HepG2 (cell line): ENCODE data around the gene CTDP1. TPM values are rescaled to one million over a fixed set of nuclear protein-coding genes. Genes with fewer than 3 reads are reported as not detected.

Source experiments
- ATAC-seq: fragments of 200-7000 bp; cut with Tn5 transposase; 3 replicates; pipeline ENCODE4 v1.9.1; 2020; ENCODE audit warnings: mild to moderate bottlenecking, moderate library complexity
- BruUV-seq: library from RNA; stranded (reverse); fragments of 400-500 nt; replicated peaks from 2 replicates; lab custom pipeline; 2021; lab: Mats Ljungman, UMichigan
- CTCF ChIA-PET: fragments of 300-600 bp; formaldehyde crosslinking; extraction: SDS; loops from one replicate; lab custom pipeline; 2021; ENCODE audit warnings: low total read pairs, inconsistent platforms, low intra/inter-chr PET ratio; lab: Yijun Ruan, JAX
- POLR2A ChIA-PET: fragments of 350-600 bp; sonication (Branson Sonifier 250); formaldehyde crosslinking; loops from one replicate; lab custom pipeline; 2020; ENCODE audit warnings: antibody characterized with exemption, inconsistent platforms; lab: Yijun Ruan, JAX
- DNase-seq: peaks from one replicate; pipeline ENCODE4 v3.0.0-alpha.2; 2015; ENCODE audit warnings: low spot score
- FAIRE-seq: peaks from 3 replicates; lab custom pipeline; 2011; peaks lifted over from hg19 to GRCh38; lab: Jason Lieb, UNC
- H2AFZ ChIP-seq: one replicate; pipeline ENCODE4 v1.6.1; 2011; ENCODE audit warnings: low read length, inconsistent platforms
- H3K27ac ChIP-seq: fragments of 300-600 bp; 3 replicates; pipeline ENCODE4 v1.8.0; 2011; ENCODE audit warnings: mixed run types, mild to moderate bottlenecking, mixed read lengths, low read length, inconsistent platforms; ENCODE audit not compliant: insufficient read depth; ENCODE audit errors: extremely low read length
- H3K27me3 ChIP-seq, 2 experiments: fragments of 200-600 bp in 1 of 2; 2 replicates in 1 of 2; 3 replicates in 1 of 2; pipeline versions ENCODE4 v1.6.0 to v1.8.0; 2011; ENCODE audit warnings: low read length in 2 of 2, mild to moderate bottlenecking in 2 of 2, moderate library complexity in 2 of 2, inconsistent platforms in 1 of 2; ENCODE audit not compliant: insufficient read depth in 2 of 2, control insufficient read depth in 1 of 2
- H3K36me3 ChIP-seq, 2 experiments: fragments of 200-600 bp in 1 of 2; replicated peaks in 1 of 2; 2 replicates in 1 of 2; 3 replicates in 1 of 2; pipeline versions ENCODE4 v1.5.1 to v1.8.0; 2011; ENCODE audit warnings: low read length in 2 of 2, inconsistent platforms in 1 of 2; ENCODE audit not compliant: insufficient read depth in 2 of 2, control insufficient read depth in 1 of 2
- H3K4me1 ChIP-seq: 2 replicates; pipeline ENCODE4 v1.5.1; 2012; ENCODE audit warnings: low read length, inconsistent platforms; ENCODE audit not compliant: insufficient read depth
- H3K4me2 ChIP-seq: 2 replicates; pipeline ENCODE4 v1.6.0; 2011; ENCODE audit warnings: low read depth, low read length, inconsistent platforms
- H3K4me3 ChIP-seq, 3 experiments: fragments of 200-600 bp in 1 of 3; sonication (generic), shearing (Covaris generic) in 1 of 3; replicated peaks in 1 of 3; 2 replicates each; pipeline ENCODE4 v1.5.1; 2011 to 2016; ENCODE audit warnings: low read length in 3 of 3, inconsistent platforms in 2 of 3, low read depth in 2 of 3, mild to moderate bottlenecking in 2 of 3, control low read depth in 1 of 3, mixed read lengths in 1 of 3; ENCODE audit not compliant: insufficient read depth in 1 of 3
- H3K79me2 ChIP-seq: one replicate; pipeline ENCODE4 v1.6.1; 2011; ENCODE audit warnings: low read length, inconsistent platforms; ENCODE audit not compliant: insufficient read depth
- H3K9ac ChIP-seq: 2 replicates; pipeline ENCODE4 v1.6.0; 2011; ENCODE audit warnings: mild to moderate bottlenecking, low read depth, low read length, inconsistent platforms; ENCODE audit not compliant: insufficient read depth
- H3K9me3 ChIP-seq: 2 replicates; pipeline ENCODE4 v1.5.1; 2012; ENCODE audit warnings: mild to moderate bottlenecking, low read length
- H4K20me1 ChIP-seq: 2 replicates; pipeline ENCODE4 v1.6.0; 2011; ENCODE audit warnings: inconsistent platforms, mild to moderate bottlenecking, low read length, moderate library complexity; ENCODE audit not compliant: insufficient read depth
- CBFB ChIP-seq: sonication (generic); formaldehyde crosslinking; IDR thresholded peaks from 2 replicates; pipeline ENCODE4 v1.4.0; 2020; ENCODE audit warnings: missing genetic modification reagents
- FOXA3 ChIP-seq: IDR thresholded peaks from 2 replicates; pipeline ENCODE4 v1.6.1; 2016; ENCODE audit warnings: missing genetic modification reagents, missing compliant biosample characterization
- MAFF ChIP-seq: IDR thresholded peaks from 2 replicates; pipeline ENCODE4 v1.6.1; 2011; ENCODE audit warnings: low read depth, low read length, improper control_type of control experiment
- MLLT10 ChIP-seq: sonication (generic); formaldehyde crosslinking; IDR thresholded peaks from 2 replicates; pipeline ENCODE4 v1.4.0; 2020; ENCODE audit warnings: missing genetic modification reagents
- SIN3A ChIP-seq: IDR thresholded peaks from 2 replicates; pipeline ENCODE4 v1.6.1; 2011; ENCODE audit warnings: low read depth, mild to moderate bottlenecking, control low read depth, low read length, borderline replicate concordance
- ZNF12 ChIP-seq: sonication (generic); formaldehyde crosslinking; IDR thresholded peaks from 2 replicates; pipeline ENCODE4 v1.5.0; 2020; ENCODE audit warnings: missing genetic modification reagents
- ZNF326 ChIP-seq: sonication (generic); formaldehyde crosslinking; IDR thresholded peaks from 2 replicates; pipeline ENCODE4 v1.4.0; 2020; ENCODE audit warnings: missing genetic modification reagents, borderline replicate concordance
- ZNF468 ChIP-seq: sonication (generic); formaldehyde crosslinking; IDR thresholded peaks from 2 replicates; pipeline ENCODE4 v1.8.0; 2022; ENCODE audit warnings: mild to moderate bottlenecking, moderate library complexity, missing genetic modification reagents
- WGBS: methylation state at CpG from one replicate; pipeline ENCODE4 v1.1.6; 2017; ENCODE audit warnings: low lambda C conversion rate; 5-methylcytosine and 5-hydroxymethylcytosine counted together
- in situ Hi-C: cut with HindIII; loops from 2 replicates; pipeline ENCODE4 v1.10.0; 2017; ENCODE audit warnings: low pct_unique_long_range_greater_than_20kb; ENCODE audit not compliant: extremely low pct_ligation_motif_present
- intact Hi-C: fragments of 100-400 bp; cut with micrococcal nuclease; formaldehyde crosslinking; loops from one replicate; pipeline ENCODE4 v1.10.0; 2022; ENCODE audit not compliant: unreplicated experiment
- polyA plus RNA-seq, 8 experiments: library from polyadenylated mRNA; depleted of rRNA in 3 of 8; stranded (reverse) in 7 of 8; unstranded in 1 of 8; fragments of >200 nt; fragmentation: Illumina TruSeq in 4 of 8; extraction: Trizol in 4 of 8; gene quantifications; 2 replicates each; pipeline versions ENCODE4 v1.2.1 to v1.2.3, GENCODE V29; 2011 to 2016; ENCODE audit warnings: low read depth in 4 of 8, missing spikeins in 1 of 8, mixed read lengths in 1 of 8; ENCODE audit not compliant: insufficient read depth in 1 of 8
- total RNA-seq, 5 experiments: library from RNA; depleted of rRNA; stranded (reverse); fragments of >200 nt; fragmentation: Illumina TruSeq; extraction: Trizol; gene quantifications; 2 replicates each; pipeline ENCODE4 v1.2.3, GENCODE V29; 2016; ENCODE audit warnings: low read depth in 1 of 5
- TF ChIP-seq, protein P1 (sequence below): sonication (generic); formaldehyde crosslinking; IDR thresholded peaks from 2 replicates; pipeline ENCODE4 v1.5.1; 2020; ENCODE audit warnings: mild to moderate bottlenecking, missing genetic modification reagents, borderline replicate concordance
- TF ChIP-seq, protein P2 (sequence below): fragments of 450-650 bp; IDR thresholded peaks from 2 replicates; pipeline ENCODE4 v1.6.1; 2017
- TF ChIP-seq, protein P3 (sequence below): sonication (generic); formaldehyde crosslinking; IDR thresholded peaks from 2 replicates; pipeline ENCODE4 v1.4.0; 2020; ENCODE audit warnings: mild to moderate bottlenecking, missing genetic modification reagents

The CTDP1 gene
- total and polyA plus RNA-seq, 2 of the 13 experiments (the other 11 are each of a cell fraction or from before 2014, with no cell fraction given): 6.9 to 11.0 TPM

GRCh38 chr18:79741362-79741700 is 61.7 kb downstream of the CTDP1 start:
- H3K36me3 ChIP-seq: peaks cover 5 to 32% of the 10 kb centered on the region in 2 experiments; a peak in 3 of 5 replicates
- ChIA-PET POLR2A (no interaction called here), CTCF (no interaction called here)
- in situ Hi-C loops (no loop called here), intact Hi-C loops (no loop called here)
- no peak for TF ChIP-seq SIN3A
- TF ChIP-seq, protein P1, sequence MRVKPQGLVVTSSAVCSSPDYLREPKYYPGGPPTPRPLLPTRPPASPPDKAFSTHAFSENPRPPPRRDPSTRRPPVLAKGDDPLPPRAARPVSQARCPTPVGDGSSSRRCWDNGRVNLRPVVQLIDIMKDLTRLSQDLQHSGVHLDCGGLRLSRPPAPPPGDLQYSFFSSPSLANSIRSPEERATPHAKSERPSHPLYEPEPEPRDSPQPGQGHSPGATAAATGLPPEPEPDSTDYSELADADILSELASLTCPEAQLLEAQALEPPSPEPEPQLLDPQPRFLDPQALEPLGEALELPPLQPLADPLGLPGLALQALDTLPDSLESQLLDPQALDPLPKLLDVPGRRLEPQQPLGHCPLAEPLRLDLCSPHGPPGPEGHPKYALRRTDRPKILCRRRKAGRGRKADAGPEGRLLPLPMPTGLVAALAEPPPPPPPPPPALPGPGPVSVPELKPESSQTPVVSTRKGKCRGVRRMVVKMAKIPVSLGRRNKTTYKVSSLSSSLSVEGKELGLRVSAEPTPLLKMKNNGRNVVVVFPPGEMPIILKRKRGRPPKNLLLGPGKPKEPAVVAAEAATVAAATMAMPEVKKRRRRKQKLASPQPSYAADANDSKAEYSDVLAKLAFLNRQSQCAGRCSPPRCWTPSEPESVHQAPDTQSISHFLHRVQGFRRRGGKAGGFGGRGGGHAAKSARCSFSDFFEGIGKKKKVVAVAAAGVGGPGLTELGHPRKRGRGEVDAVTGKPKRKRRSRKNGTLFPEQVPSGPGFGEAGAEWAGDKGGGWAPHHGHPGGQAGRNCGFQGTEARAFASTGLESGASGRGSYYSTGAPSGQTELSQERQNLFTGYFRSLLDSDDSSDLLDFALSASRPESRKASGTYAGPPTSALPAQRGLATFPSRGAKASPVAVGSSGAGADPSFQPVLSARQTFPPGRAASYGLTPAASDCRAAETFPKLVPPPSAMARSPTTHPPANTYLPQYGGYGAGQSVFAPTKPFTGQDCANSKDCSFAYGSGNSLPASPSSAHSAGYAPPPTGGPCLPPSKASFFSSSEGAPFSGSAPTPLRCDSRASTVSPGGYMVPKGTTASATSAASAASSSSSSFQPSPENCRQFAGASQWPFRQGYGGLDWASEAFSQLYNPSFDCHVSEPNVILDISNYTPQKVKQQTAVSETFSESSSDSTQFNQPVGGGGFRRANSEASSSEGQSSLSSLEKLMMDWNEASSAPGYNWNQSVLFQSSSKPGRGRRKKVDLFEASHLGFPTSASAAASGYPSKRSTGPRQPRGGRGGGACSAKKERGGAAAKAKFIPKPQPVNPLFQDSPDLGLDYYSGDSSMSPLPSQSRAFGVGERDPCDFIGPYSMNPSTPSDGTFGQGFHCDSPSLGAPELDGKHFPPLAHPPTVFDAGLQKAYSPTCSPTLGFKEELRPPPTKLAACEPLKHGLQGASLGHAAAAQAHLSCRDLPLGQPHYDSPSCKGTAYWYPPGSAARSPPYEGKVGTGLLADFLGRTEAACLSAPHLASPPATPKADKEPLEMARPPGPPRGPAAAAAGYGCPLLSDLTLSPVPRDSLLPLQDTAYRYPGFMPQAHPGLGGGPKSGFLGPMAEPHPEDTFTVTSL: no peak
- TF ChIP-seq, protein P2, sequence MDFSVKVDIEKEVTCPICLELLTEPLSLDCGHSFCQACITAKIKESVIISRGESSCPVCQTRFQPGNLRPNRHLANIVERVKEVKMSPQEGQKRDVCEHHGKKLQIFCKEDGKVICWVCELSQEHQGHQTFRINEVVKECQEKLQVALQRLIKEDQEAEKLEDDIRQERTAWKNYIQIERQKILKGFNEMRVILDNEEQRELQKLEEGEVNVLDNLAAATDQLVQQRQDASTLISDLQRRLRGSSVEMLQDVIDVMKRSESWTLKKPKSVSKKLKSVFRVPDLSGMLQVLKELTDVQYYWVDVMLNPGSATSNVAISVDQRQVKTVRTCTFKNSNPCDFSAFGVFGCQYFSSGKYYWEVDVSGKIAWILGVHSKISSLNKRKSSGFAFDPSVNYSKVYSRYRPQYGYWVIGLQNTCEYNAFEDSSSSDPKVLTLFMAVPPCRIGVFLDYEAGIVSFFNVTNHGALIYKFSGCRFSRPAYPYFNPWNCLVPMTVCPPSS: no peak
- TF ChIP-seq ZNF12: no peak
- no peak for TF ChIP-seq ZNF326 (CRISPR knock-in tag)
- TF ChIP-seq, protein P3, sequence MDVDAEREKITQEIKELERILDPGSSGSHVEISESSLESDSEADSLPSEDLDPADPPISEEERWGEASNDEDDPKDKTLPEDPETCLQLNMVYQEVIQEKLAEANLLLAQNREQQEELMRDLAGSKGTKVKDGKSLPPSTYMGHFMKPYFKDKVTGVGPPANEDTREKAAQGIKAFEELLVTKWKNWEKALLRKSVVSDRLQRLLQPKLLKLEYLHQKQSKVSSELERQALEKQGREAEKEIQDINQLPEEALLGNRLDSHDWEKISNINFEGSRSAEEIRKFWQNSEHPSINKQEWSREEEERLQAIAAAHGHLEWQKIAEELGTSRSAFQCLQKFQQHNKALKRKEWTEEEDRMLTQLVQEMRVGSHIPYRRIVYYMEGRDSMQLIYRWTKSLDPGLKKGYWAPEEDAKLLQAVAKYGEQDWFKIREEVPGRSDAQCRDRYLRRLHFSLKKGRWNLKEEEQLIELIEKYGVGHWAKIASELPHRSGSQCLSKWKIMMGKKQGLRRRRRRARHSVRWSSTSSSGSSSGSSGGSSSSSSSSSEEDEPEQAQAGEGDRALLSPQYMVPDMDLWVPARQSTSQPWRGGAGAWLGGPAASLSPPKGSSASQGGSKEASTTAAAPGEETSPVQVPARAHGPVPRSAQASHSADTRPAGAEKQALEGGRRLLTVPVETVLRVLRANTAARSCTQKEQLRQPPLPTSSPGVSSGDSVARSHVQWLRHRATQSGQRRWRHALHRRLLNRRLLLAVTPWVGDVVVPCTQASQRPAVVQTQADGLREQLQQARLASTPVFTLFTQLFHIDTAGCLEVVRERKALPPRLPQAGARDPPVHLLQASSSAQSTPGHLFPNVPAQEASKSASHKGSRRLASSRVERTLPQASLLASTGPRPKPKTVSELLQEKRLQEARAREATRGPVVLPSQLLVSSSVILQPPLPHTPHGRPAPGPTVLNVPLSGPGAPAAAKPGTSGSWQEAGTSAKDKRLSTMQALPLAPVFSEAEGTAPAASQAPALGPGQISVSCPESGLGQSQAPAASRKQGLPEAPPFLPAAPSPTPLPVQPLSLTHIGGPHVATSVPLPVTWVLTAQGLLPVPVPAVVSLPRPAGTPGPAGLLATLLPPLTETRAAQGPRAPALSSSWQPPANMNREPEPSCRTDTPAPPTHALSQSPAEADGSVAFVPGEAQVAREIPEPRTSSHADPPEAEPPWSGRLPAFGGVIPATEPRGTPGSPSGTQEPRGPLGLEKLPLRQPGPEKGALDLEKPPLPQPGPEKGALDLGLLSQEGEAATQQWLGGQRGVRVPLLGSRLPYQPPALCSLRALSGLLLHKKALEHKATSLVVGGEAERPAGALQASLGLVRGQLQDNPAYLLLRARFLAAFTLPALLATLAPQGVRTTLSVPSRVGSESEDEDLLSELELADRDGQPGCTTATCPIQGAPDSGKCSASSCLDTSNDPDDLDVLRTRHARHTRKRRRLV: no peak
- TF ChIP-seq CBFB (CRISPR knock-in tag): no peak
- TF ChIP-seq FOXA3 (CRISPR knock-in tag): no peak
- TF ChIP-seq ZNF468 (CRISPR knock-in tag): no peak
- TF ChIP-seq MLLT10 (CRISPR knock-in tag): no peak
- TF ChIP-seq MAFF: no peak
- WGBS: 93% methylated on average over 8 of the region's 8 CpGs
- DNase-seq: no peak
- no TSS peak for BruUV-seq
- H3K4me1 ChIP-seq: no peaks in the 10 kb centered on the region
- no peak for ATAC-seq
- no peak overlapping the region for H2AFZ ChIP-seq
- no peak for FAIRE-seq
- H3K4me2 ChIP-seq: no peak overlapping the region
- no peak overlapping the region for H3K4me3 ChIP-seq
- no peaks in the 10 kb centered on the region for H3K9me3 ChIP-seq
- no peaks in the 10 kb centered on the region for H3K79me2 ChIP-seq
- no peak overlapping the region for H3K27ac ChIP-seq
- H3K27me3 ChIP-seq: no peaks in the 10 kb centered on the region; a peak in 1 of 5 replicates
- no peak overlapping the region for H3K9ac ChIP-seq
- H4K20me1 ChIP-seq: no peaks in the 10 kb centered on the region
